DMS79 treated with DMSO at 0.1 percent for 48 hours (cell line): ENCODE results near the gene FOXP4.

ENCODE experiments used
- DNase-seq: peaks from one replicate; lab custom pipeline; 2025; lab: John Stamatoyannopoulos, UW

Gene FOXP4

GRCh38 chr6:41545703-41546474 lies at the start of gene FOXP4:
FOXP4 (plus strand) TSS chr6:41546381; CDS start chr6:41565761, 19,380 bp downstream.
- DNase-seq, result peak; percentile 90

- no peak for DNase-seq
Measured at GRCh38 chr6:41497573-41497972, 48.6 kb upstream of the FOXP4 start.

- DNase-seq, result no peak
Measured at GRCh38 chr6:41497994-41498393, 48.2 kb upstream of the FOXP4 start.

GRCh38 chr6:41498968-41499599 lies 47.1 kb upstream of the FOXP4 start:
- DNase-seq, result no peak

DNA sequence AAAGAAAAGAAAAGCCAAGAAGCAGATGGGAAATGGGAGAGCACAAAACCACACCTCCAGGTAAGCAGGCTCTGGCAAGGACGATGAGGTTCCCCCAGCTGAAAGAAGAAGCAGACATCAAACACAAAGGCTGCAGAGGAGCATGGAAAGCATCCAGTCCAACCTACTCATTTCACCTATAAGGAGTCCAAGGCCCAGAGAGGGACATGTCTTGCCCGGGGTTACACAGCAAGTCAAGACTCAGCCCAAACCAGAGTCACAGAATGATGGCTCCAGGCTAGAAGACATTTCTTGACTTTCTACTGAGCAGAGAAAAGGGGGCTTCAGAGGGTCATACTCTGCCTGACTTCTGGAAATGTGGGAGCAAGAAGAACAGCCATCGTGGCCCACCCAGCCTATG lies 45.6 kb upstream of the FOXP4 start:
- DNase-seq, result no peak

DNA sequence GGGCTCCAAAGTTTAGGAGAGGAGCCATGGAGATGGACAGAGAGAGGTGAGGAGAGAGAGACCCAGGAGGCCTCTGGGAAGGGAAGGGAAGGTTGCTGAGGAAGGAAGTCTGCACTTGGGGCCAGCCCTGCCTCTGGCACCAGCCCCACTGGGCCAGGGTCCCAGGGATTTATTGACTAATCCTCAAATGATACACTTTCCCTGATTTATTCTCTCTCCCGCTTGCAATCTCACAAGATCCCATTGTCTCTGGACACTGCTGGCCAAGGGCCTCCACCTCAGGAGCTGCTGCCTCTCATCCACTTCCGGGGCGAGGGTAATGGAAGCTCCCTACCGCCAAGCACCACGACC lies 43.6 kb upstream of the FOXP4 start:
- no peak for DNase-seq

DNA sequence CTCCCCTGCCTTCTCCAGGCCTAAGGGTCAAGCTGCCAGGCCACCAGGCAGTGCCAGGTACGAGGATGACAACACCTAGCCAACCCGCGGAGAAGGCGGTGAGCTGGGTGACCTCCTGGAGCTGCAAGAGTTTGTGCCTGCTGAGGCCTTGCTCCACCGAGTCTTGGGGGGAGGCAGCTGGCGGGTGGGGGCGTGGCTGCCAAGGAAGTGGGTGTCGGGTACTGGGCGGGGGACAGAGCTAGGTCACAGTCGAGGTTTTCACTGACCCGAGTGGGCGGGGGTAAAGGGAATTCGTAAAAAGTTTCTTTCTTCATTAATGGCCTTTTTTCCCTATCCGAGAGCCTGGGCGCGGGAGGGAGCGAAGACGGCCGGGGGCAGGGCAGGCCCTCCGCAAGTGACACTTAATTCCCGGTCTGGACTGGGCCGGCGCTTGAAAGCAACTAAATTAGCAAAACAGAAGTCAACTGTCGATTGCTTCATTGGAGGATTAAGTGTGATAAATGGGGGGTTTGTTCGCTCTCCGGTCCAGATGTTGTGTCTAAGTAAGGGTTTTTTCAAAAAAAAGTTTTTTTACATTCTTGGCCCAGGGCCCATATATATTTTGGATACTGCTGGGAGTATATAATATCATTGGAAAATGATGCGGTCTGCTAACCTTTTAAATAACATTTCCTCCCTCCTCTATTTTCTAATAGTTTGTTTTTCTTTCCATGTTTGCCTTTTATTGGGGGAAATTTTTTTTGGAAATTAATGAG lies 43.1 kb upstream of the FOXP4 start:
- no peak for DNase-seq

GRCh38 chr6:41503827-41504465 lies 42.2 kb upstream of the FOXP4 start:
- peak; percentile 26 for DNase-seq

- DNase-seq, result peak; percentile 67
Measured at GRCh38 chr6:41504466-41505121, 41.6 kb upstream of the FOXP4 start.

- DNase-seq, result peak; percentile 67
Measured at GRCh38 chr6:41505122-41506049, 40.8 kb upstream of the FOXP4 start.

- DNase-seq, result no peak
Measured at GRCh38 chr6:41508479-41508878, 37.7 kb upstream of the FOXP4 start.

- no peak for DNase-seq
Measured at GRCh38 chr6:41509580-41509979, 36.6 kb upstream of the FOXP4 start.

DNA sequence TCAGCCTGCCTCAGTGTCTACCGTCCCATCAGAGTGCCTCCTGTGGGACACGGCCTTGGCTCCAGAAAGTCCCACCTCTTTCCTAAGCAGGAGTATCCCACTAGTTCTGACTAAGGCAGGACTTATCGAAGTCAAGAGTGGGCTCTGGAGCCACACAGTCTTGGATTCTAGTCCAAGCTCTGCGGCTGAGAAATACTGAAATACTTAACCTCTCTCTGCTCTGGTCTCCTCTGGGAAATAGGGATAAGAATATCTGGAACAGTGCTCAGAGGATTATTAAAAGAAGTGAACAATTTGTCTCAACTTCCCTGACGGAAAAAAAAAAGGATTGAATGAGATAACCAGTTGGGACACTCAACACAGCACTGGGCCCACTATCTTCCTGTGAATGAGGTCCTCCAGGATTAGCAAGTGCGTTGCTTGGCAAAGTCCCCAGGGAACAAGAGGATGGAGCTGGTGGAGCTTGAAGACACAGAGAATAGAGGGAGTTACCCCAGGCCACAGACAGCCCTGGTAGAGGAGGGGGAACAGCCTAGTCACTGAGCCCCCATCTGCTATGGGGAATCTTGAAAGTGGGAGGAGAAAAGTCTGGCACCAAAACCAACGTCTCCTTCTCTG lies 34.6 kb upstream of the FOXP4 start:
- no peak for DNase-seq

DNA sequence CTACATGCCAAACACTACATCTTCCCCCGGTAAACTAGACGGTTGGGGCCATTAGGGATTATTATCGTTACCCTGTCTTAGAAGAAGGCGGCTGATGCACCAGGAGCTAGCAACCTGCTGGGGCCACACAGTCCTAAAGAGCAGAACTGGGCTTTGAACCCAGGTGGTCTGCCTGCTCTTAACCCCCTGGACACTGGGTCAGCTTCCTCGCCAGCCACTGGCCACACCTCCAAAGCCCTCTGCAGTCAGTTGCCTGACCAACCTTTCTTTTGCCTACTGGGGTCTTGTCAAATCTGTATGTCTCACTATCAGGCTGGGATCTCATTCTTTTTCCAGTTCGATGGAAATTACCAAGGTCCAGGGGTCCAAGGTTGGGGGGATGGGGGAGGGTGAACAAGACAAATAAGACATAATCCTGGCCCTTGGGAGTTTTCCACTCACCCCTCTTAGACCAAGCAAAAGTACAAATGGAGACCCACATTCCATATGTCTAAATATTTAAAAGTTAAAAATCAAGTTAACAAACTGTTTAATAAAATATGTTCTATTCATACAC lies 34.0 kb upstream of the FOXP4 start:
- DNase-seq, result no peak

- DNase-seq, result peak; percentile 79
Measured at GRCh38 chr6:41515995-41516394, 30.2 kb upstream of the FOXP4 start.

GRCh38 chr6:41518118-41518517 lies 28.1 kb upstream of the FOXP4 start:
- no peak for DNase-seq

GRCh38 chr6:41519305-41519744 lies 26.9 kb upstream of the FOXP4 start:
- no peak for DNase-seq

DNA sequence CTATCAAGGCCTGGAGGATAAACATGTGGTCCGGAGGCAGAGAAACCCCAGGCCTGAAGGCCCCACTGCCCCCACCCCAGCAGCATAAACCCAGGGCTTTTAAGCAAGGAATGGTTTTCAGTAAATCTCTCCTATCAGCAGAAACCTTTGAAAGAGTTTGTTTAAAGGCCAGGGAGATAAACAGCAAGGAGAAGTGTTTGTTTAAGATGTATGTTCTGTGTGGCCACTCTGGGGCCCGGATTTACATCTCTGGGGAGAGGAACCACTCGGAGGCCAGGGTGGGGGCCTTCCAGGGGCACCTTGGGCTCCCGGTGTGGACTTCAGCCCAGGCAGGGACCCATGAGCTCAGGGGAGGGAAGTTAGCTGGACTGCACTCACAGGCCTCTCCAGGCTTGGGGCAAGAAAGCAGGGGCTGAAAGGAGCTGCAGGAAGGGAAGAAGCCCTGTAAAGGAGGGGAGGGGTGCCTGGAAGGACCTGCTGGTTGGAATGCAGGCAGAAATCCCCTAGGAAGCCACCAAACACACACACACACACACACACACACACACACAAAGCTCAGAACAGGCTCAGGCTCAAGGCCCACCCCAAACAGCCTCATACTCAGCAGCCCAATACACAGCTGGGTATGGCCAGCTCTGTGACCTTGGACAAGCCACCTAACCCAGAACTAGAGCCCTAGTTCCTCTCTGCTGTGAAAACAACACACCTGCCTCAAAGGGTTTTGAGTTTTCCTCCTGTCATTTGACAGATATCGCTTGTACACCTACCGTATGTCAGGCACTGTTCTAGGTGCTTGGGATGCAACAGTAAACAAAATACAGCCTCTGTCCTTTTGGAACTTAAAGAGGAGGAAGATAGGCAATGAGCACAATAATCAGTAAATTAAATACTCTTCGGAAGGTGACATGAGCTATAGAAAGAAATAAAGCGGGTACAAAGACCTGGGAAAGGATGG lies 26.2 kb upstream of the FOXP4 start:
- no peak for DNase-seq
